Measurements from ENCODE around the gene OTUD1.

DNA sequence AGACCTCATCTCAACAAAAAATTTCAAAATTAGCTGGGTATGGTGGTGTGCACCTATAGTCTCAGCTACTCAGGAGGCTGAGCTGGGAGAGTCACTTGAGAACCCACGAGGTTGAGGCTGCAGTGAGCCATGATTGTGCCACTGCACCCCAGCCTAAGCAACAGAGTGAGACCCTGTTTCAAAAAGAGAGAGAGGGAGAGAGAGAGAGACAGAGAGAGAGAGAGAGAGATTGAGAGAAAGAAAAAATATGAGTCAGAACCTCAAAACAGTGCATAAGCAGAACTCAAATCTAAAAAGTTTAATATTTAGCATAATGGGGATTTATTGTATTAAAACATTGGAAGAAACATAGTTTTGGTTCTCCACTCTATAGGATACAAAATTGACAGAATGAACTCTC is 17.5 kb upstream of the OTUD1 start:
- TF ChIP-seq, protein P1, sequence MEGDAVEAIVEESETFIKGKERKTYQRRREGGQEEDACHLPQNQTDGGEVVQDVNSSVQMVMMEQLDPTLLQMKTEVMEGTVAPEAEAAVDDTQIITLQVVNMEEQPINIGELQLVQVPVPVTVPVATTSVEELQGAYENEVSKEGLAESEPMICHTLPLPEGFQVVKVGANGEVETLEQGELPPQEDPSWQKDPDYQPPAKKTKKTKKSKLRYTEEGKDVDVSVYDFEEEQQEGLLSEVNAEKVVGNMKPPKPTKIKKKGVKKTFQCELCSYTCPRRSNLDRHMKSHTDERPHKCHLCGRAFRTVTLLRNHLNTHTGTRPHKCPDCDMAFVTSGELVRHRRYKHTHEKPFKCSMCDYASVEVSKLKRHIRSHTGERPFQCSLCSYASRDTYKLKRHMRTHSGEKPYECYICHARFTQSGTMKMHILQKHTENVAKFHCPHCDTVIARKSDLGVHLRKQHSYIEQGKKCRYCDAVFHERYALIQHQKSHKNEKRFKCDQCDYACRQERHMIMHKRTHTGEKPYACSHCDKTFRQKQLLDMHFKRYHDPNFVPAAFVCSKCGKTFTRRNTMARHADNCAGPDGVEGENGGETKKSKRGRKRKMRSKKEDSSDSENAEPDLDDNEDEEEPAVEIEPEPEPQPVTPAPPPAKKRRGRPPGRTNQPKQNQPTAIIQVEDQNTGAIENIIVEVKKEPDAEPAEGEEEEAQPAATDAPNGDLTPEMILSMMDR (IDR thresholded peaks at IDR 0.05; ENCODE audit: low read length) = no peak
- TF ChIP-seq EZH2 (IDR thresholded peaks at IDR 0.05; ENCODE audit: borderline replicate concordance, low read length) = no peak

Data from OCI-LY1 (cell line).